ENCODE results near the gene ETS1.

Gene ETS1

DNA sequence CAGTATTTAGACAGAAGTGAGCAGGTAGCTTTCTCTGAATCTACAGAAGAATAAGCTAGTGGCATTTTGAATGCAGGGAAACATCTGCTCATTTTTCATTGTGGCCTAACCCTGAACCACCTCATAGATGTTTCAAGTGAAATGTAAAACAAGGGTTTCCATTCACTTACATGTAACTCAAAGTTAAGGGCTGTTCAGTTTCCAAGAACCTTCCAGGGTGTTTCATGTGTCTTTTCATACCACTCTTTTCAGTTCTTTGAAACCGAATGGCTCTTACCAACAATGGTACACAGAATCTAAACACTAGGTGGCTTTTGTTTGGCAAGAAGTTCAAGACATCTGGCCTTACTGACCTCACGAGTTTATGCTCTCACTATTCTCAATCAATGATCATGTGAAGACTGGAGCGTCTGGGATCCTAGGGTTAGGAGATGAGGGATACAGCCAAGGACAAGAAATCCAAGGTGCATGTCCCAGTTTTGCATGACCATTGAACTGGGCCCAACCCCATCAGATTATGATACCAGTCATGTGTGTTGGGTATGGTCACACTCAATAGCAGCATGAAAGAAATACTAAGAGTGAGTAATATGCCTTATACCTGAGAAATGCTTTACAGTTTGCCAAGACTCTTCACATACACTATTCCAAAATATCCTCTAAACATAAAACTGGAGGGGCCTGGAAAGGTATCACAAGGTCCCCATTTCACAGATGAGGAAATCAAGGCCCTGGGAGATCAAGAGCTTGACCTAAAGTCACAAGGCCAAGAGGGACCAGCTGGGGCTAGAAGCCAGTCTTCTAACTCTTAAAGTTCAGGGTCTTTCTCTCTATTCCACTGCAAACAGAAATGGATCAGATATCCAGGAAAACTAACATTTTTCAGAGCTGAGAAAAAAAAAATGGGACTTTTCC lies 92.7 kb downstream of the ETS1 start:
- H3K27ac ChIP-seq (replicated peaks) = no peak overlapping the region

DNA sequence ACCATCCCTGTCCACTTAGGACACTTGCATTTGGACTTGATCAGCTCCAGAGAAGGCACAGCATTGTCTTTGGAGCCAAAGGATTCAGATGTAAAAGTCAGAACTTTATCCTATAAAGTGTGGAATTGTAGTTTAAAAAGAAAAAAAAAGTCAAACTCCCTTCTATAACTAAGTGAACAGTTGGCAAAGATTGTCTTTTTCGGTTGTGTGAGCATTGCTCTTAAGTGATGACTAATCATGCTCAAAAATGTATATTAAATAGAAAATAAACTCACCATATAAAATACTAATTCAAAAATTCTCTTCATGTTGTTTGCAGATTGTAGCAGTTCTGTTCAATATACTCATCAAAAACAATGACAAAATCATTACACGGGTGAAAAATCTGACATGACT lies 93.8 kb downstream of the ETS1 start:
- no peak overlapping the region for H3K4me3 ChIP-seq (replicated peaks; ENCODE audit: insufficient read depth, low read length)

More for the DNA sequence above, 92.7 kb downstream of the ETS1 start:
- no peak for DNase-seq (ENCODE audit: low read depth in 1 of 2, low spot score in 1 of 2)
- Histone ChIP-seq H3K27me3 (ENCODE audit: insufficient read depth, poor library complexity, severe bottlenecking) (peaks cover 3% of the 10 kb centered on the region), H3K4me3 (replicated peaks; ENCODE audit: insufficient read depth, low read length) (no peak overlapping the region)
- TF ChIP-seq, protein P1, sequence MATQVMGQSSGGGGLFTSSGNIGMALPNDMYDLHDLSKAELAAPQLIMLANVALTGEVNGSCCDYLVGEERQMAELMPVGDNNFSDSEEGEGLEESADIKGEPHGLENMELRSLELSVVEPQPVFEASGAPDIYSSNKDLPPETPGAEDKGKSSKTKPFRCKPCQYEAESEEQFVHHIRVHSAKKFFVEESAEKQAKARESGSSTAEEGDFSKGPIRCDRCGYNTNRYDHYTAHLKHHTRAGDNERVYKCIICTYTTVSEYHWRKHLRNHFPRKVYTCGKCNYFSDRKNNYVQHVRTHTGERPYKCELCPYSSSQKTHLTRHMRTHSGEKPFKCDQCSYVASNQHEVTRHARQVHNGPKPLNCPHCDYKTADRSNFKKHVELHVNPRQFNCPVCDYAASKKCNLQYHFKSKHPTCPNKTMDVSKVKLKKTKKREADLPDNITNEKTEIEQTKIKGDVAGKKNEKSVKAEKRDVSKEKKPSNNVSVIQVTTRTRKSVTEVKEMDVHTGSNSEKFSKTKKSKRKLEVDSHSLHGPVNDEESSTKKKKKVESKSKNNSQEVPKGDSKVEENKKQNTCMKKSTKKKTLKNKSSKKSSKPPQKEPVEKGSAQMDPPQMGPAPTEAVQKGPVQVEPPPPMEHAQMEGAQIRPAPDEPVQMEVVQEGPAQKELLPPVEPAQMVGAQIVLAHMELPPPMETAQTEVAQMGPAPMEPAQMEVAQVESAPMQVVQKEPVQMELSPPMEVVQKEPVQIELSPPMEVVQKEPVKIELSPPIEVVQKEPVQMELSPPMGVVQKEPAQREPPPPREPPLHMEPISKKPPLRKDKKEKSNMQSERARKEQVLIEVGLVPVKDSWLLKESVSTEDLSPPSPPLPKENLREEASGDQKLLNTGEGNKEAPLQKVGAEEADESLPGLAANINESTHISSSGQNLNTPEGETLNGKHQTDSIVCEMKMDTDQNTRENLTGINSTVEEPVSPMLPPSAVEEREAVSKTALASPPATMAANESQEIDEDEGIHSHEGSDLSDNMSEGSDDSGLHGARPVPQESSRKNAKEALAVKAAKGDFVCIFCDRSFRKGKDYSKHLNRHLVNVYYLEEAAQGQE (IDR thresholded peaks at IDR 0.05; ENCODE audit: insufficient replicate concordance, low read depth) = no peak
- TF ChIP-seq GABPA (IDR thresholded peaks at IDR 0.05; ENCODE audit: low read depth) = no peak
- TF ChIP-seq, protein P2, sequence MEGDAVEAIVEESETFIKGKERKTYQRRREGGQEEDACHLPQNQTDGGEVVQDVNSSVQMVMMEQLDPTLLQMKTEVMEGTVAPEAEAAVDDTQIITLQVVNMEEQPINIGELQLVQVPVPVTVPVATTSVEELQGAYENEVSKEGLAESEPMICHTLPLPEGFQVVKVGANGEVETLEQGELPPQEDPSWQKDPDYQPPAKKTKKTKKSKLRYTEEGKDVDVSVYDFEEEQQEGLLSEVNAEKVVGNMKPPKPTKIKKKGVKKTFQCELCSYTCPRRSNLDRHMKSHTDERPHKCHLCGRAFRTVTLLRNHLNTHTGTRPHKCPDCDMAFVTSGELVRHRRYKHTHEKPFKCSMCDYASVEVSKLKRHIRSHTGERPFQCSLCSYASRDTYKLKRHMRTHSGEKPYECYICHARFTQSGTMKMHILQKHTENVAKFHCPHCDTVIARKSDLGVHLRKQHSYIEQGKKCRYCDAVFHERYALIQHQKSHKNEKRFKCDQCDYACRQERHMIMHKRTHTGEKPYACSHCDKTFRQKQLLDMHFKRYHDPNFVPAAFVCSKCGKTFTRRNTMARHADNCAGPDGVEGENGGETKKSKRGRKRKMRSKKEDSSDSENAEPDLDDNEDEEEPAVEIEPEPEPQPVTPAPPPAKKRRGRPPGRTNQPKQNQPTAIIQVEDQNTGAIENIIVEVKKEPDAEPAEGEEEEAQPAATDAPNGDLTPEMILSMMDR (IDR thresholded peaks at IDR 0.05; ENCODE audit: insufficient read depth, low read length) = no peak
- TF ChIP-seq SPI1 (IDR thresholded peaks at IDR 0.05; ENCODE audit: borderline replicate concordance, low read depth) = no peak
- no peak for TF ChIP-seq POLR2AphosphoS5 (IDR thresholded peaks at IDR 0.05; ENCODE audit: low read depth)

DNA sequence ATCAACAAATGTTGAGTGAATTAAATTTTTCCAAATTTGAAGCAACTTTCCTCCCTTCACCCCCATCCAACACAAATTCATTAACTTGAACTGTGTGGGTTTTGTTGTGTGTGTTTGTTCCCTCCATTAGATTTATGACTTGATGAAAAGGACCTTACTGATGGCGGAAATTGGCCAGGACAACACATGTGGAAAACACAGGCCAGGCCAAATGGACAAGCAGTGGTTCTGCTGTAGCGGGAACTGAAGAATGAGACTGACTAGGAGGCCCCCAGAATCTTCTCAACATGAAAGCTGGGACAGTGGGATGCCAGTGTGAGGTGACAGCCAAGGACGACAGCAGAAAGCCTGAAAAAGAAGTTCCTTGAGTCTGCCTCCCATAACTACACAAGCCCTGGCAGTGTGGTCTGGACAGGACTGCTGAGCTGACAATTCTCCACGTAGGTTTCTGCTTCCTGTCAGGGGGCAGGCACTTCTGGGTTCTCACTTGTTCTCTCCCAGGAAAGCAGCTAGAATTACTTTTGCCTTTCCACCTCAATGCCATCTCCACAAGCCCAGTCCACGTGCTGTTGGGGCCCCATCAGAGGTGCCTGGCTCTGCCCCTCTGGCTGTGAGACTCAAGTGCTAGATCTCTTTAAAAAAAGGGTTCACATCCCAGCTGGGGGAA lies 94.3 kb downstream of the ETS1 start:
- TF ChIP-seq POLR2AphosphoS5 (IDR thresholded peaks at IDR 0.05; ENCODE audit: low read depth) = no peak
- TF ChIP-seq, protein P2 (IDR thresholded peaks at IDR 0.05; ENCODE audit: insufficient read depth, low read length) = no peak
- no peak for TF ChIP-seq GABPA (IDR thresholded peaks at IDR 0.05; ENCODE audit: low read depth)
- TF ChIP-seq SPI1 (IDR thresholded peaks at IDR 0.05; ENCODE audit: borderline replicate concordance, low read depth) = no peak
- TF ChIP-seq, protein P1 (IDR thresholded peaks at IDR 0.05; ENCODE audit: insufficient replicate concordance, low read depth) = no peak
- no peak overlapping the region for H3K27ac ChIP-seq (replicated peaks)
- H3K4me3 ChIP-seq (replicated peaks; ENCODE audit: insufficient read depth, low read length) = no peak overlapping the region
- H3K27me3 ChIP-seq (ENCODE audit: insufficient read depth, poor library complexity, severe bottlenecking) = no peaks in the 10 kb centered on the region
- no peak for DNase-seq (ENCODE audit: low read depth in 1 of 2, low spot score in 1 of 2)

More for the DNA sequence above, 93.8 kb downstream of the ETS1 start:
- H3K27me3 ChIP-seq (ENCODE audit: insufficient read depth, poor library complexity, severe bottlenecking) = peaks cover under 1% of the 10 kb centered on the region
- TF ChIP-seq GABPA (IDR thresholded peaks at IDR 0.05; ENCODE audit: low read depth) = no peak
- no peak for TF ChIP-seq SPI1 (IDR thresholded peaks at IDR 0.05; ENCODE audit: borderline replicate concordance, low read depth)
- no peak for TF ChIP-seq POLR2AphosphoS5 (IDR thresholded peaks at IDR 0.05; ENCODE audit: low read depth)
- TF ChIP-seq, protein P2 (IDR thresholded peaks at IDR 0.05; ENCODE audit: insufficient read depth, low read length) = no peak
- TF ChIP-seq, protein P1 (IDR thresholded peaks at IDR 0.05; ENCODE audit: insufficient replicate concordance, low read depth) = no peak
- DNase-seq (ENCODE audit: low read depth in 1 of 2, low spot score in 1 of 2) = no peak
- H3K27ac ChIP-seq (replicated peaks) = no peak overlapping the region

Data from HL-60 (cell line).